HepG2 (cell line): ENCODE results near the gene SLC35B1. TPM values are rescaled to one million over a fixed set of nuclear protein-coding genes. Genes with fewer than 3 reads are reported as not detected.

Experiments used
- BORCS8-MEF2B ChIP-seq: sonication (generic); formaldehyde crosslinking; IDR thresholded peaks from 2 replicates; pipeline ENCODE4 v1.8.0; 2022; ENCODE audit warnings: mild to moderate bottlenecking, missing genetic modification reagents
- ERF ChIP-seq: IDR thresholded peaks from 2 replicates; pipeline ENCODE4 v1.6.1; 2018; ENCODE audit warnings: missing biosample characterization, missing genetic modification reagents
- GPBP1L1 ChIP-seq: sonication (generic); formaldehyde crosslinking; IDR thresholded peaks from 2 replicates; pipeline ENCODE4 v1.5.0; 2020; ENCODE audit warnings: mild to moderate bottlenecking, missing genetic modification reagents
- HOXA3 ChIP-seq: sonication (generic); formaldehyde crosslinking; IDR thresholded peaks from 2 replicates; pipeline ENCODE4 v1.5.0; 2020; ENCODE audit warnings: missing genetic modification reagents
- ISX ChIP-seq: sonication (generic); formaldehyde crosslinking; conservative IDR thresholded peaks from 2 replicates; pipeline ENCODE4 v1.5.0; 2020; ENCODE audit warnings: missing genetic modification reagents
- JARID2 ChIP-seq: sonication (generic); formaldehyde crosslinking; IDR thresholded peaks from 2 replicates; pipeline ENCODE4 v1.8.1; 2023; ENCODE audit warnings: missing genetic modification reagents, inconsistent platforms; ENCODE audit not compliant: insufficient replicate concordance
- NONO ChIP-seq, 2 experiments: fragments of 450-650 bp in 1 of 2; sonication (generic) in 1 of 2; formaldehyde crosslinking in 1 of 2; IDR thresholded peaks in 1 of 2; conservative IDR thresholded peaks in 1 of 2; 2 replicates each; pipeline versions ENCODE4 v1.6.1 to v1.8.0; 2017 to 2022; ENCODE audit warnings: mild to moderate bottlenecking in 1 of 2, missing genetic modification reagents in 1 of 2, moderate library complexity in 1 of 2
- NR2F2 ChIP-seq: IDR thresholded peaks from 2 replicates; pipeline ENCODE4 v1.6.1; 2012; ENCODE audit warnings: low read depth, inconsistent platforms, borderline replicate concordance
- PRPF4 ChIP-seq: fragments of 200-400 bp; formaldehyde crosslinking; IDR thresholded peaks from 2 replicates; pipeline ENCODE4 v1.6.1; 2016; ENCODE audit warnings: low read length, low read depth; ENCODE audit not compliant: poor library complexity, severe bottlenecking
- RARA ChIP-seq: IDR thresholded peaks from 2 replicates; pipeline ENCODE4 v1.6.1; 2016; ENCODE audit warnings: missing genetic modification reagents, missing compliant biosample characterization
- RNF2 ChIP-seq: fragments of 450-650 bp; conservative IDR thresholded peaks from 2 replicates; pipeline ENCODE4 v1.6.1; 2016; ENCODE audit warnings: low read depth
- TSC22D2 ChIP-seq: sonication (generic); formaldehyde crosslinking; IDR thresholded peaks from 2 replicates; pipeline ENCODE4 v1.5.1; 2020; ENCODE audit warnings: missing genetic modification reagents, mild to moderate bottlenecking, borderline replicate concordance
- ZBTB7A ChIP-seq: sonication (generic); formaldehyde crosslinking; IDR thresholded peaks from 2 replicates; pipeline ENCODE4 v1.8.0; 2022; ENCODE audit warnings: mild to moderate bottlenecking, missing genetic modification reagents
- ZNF761 ChIP-seq: sonication (generic); formaldehyde crosslinking; conservative IDR thresholded peaks from 2 replicates; pipeline ENCODE4 v1.4.0; 2020; ENCODE audit warnings: mild to moderate bottlenecking, missing genetic modification reagents
- ZSCAN20 ChIP-seq: sonication (generic); formaldehyde crosslinking; IDR thresholded peaks from 2 replicates; pipeline ENCODE4 v1.4.0; 2020; ENCODE audit warnings: missing genetic modification reagents, mild to moderate bottlenecking, borderline replicate concordance
- ZSCAN22 ChIP-seq: sonication (generic); formaldehyde crosslinking; IDR thresholded peaks from 2 replicates; pipeline ENCODE4 v1.4.0; 2020; ENCODE audit warnings: mild to moderate bottlenecking, missing genetic modification reagents
- ZSCAN9 ChIP-seq: IDR thresholded peaks from 2 replicates; pipeline ENCODE4 v1.6.1; 2016; ENCODE audit warnings: borderline replicate concordance
- polyA plus RNA-seq, 8 experiments: library from polyadenylated mRNA; depleted of rRNA in 3 of 8; stranded (reverse) in 7 of 8; unstranded in 1 of 8; fragments of >200 nt; fragmentation: Illumina TruSeq in 4 of 8; extraction: Trizol in 4 of 8; gene quantifications; 2 replicates each; pipeline versions ENCODE4 v1.2.1 to v1.2.3, GENCODE V29; 2011 to 2016; ENCODE audit warnings: low read depth in 4 of 8, missing spikeins in 1 of 8, mixed read lengths in 1 of 8; ENCODE audit not compliant: insufficient read depth in 1 of 8
- total RNA-seq, 5 experiments: library from RNA; depleted of rRNA; stranded (reverse); fragments of >200 nt; fragmentation: Illumina TruSeq; extraction: Trizol; gene quantifications; 2 replicates each; pipeline ENCODE4 v1.2.3, GENCODE V29; 2016; ENCODE audit warnings: low read depth in 1 of 5
- TF ChIP-seq, protein P1 (sequence below): IDR thresholded peaks from 2 replicates; pipeline ENCODE4 v1.6.1; 2012; ENCODE audit warnings: low read length, improper control_type of control experiment
- TF ChIP-seq, protein P2 (sequence below): IDR thresholded peaks from 2 replicates; pipeline ENCODE4 v1.6.1; 2016; ENCODE audit warnings: low read depth, control low read depth
- TF ChIP-seq, protein P3 (sequence below): sonication (generic); formaldehyde crosslinking; IDR thresholded peaks from 2 replicates; pipeline ENCODE4 v1.4.0; 2020; ENCODE audit warnings: missing genetic modification reagents

The SLC35B1 gene
- total and polyA plus RNA-seq, 2 of the 13 experiments (the other 11 are each of a cell fraction or from before 2014, with no cell fraction given), result 99.6 to 113 TPM

GRCh38 chr17:49707608-49708514 is at the start of gene SLC35B1 (continued):
- TF ChIP-seq RARA (CRISPR knock-in tag) (peak; percentile 40; the same call in 1 of the 2 replicates), RNF2 (0 out of 2 replicates have a peak, but pooled peaks have one; percentile 26), HOXA3 (peak; percentile 84), ZNF761 (CRISPR knock-in tag) (no peak), JARID2 (CRISPR knock-in tag) (peak; percentile 93), ZBTB7A (CRISPR knock-in tag) (no peak), ISX (CRISPR knock-in tag) (no peak), NONO (IDR thresholded peaks at IDR 0.05) (no peak), NONO (CRISPR knock-in tag; conservative IDR thresholded peaks at IDR 0.05) (peak; percentile 85), ZSCAN22 (no peak), ERF (CRISPR knock-in tag) (peak; percentile 65), NR2F2 (0 out of 2 replicates have a peak, but pooled peaks have one; percentile 15), PRPF4 (no peak), TSC22D2 (CRISPR knock-in tag) (peak; percentile 75; the same call in 1 of the 2 replicates), ZSCAN9 (CRISPR knock-in tag) (no peak; the same call in 1 of the 2 replicates), BORCS8-MEF2B (CRISPR knock-in tag) (peak; percentile 64), GPBP1L1 (CRISPR knock-in tag) (no peak), ZSCAN20 (CRISPR knock-in tag) (no peak)
- TF ChIP-seq, protein P1, sequence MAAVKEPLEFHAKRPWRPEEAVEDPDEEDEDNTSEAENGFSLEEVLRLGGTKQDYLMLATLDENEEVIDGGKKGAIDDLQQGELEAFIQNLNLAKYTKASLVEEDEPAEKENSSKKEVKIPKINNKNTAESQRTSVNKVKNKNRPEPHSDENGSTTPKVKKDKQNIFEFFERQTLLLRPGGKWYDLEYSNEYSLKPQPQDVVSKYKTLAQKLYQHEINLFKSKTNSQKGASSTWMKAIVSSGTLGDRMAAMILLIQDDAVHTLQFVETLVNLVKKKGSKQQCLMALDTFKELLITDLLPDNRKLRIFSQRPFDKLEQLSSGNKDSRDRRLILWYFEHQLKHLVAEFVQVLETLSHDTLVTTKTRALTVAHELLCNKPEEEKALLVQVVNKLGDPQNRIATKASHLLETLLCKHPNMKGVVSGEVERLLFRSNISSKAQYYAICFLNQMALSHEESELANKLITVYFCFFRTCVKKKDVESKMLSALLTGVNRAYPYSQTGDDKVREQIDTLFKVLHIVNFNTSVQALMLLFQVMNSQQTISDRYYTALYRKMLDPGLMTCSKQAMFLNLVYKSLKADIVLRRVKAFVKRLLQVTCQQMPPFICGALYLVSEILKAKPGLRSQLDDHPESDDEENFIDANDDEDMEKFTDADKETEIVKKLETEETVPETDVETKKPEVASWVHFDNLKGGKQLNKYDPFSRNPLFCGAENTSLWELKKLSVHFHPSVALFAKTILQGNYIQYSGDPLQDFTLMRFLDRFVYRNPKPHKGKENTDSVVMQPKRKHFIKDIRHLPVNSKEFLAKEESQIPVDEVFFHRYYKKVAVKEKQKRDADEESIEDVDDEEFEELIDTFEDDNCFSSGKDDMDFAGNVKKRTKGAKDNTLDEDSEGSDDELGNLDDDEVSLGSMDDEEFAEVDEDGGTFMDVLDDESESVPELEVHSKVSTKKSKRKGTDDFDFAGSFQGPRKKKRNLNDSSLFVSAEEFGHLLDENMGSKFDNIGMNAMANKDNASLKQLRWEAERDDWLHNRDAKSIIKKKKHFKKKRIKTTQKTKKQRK, result no peak
- TF ChIP-seq, protein P2, sequence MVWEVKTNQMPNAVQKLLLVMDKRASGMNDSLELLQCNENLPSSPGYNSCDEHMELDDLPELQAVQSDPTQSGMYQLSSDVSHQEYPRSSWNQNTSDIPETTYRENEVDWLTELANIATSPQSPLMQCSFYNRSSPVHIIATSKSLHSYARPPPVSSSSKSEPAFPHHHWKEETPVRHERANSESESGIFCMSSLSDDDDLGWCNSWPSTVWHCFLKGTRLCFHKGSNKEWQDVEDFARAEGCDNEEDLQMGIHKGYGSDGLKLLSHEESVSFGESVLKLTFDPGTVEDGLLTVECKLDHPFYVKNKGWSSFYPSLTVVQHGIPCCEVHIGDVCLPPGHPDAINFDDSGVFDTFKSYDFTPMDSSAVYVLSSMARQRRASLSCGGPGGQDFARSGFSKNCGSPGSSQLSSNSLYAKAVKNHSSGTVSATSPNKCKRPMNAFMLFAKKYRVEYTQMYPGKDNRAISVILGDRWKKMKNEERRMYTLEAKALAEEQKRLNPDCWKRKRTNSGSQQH, result peak; percentile 37
- TF ChIP-seq, protein P3, sequence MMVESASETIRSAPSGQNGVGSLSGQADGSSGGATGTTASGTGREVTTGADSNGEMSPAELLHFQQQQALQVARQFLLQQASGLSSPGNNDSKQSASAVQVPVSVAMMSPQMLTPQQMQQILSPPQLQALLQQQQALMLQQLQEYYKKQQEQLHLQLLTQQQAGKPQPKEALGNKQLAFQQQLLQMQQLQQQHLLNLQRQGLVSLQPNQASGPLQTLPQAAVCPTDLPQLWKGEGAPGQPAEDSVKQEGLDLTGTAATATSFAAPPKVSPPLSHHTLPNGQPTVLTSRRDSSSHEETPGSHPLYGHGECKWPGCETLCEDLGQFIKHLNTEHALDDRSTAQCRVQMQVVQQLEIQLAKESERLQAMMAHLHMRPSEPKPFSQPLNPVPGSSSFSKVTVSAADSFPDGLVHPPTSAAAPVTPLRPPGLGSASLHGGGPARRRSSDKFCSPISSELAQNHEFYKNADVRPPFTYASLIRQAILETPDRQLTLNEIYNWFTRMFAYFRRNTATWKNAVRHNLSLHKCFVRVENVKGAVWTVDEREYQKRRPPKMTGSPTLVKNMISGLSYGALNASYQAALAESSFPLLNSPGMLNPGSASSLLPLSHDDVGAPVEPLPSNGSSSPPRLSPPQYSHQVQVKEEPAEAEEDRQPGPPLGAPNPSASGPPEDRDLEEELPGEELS (CRISPR knock-in tag), result peak; percentile 38; the same call in 1 of the 2 replicates
